RWPE1 (cell line): ENCODE data around the gene SLMAP.

Source experiments
- CTCF ChIA-PET: fragments of 350-600 bp; sonication (Branson Sonifier 250); formaldehyde crosslinking; extraction: SDS; loops from one replicate; lab custom pipeline; 2021; lab: Yijun Ruan, JAX
- POLR2A ChIA-PET: fragments of 400-600 bp; formaldehyde crosslinking; extraction: SDS; loops from one replicate; lab custom pipeline; 2020; ENCODE audit warnings: antibody characterized with exemption; ENCODE audit not compliant: low non-redundant PET; lab: Yijun Ruan, JAX
- DNase-seq: peaks from one replicate; pipeline ENCODE4 v3.0.0; 2012; ENCODE audit warnings: low spot score
- H3K27ac ChIP-seq: fragments of 450-650 bp; 2 replicates; pipeline ENCODE4 v1.5.1; 2017
- CTCF ChIP-seq: fragments of 450-650 bp; conservative IDR thresholded peaks from 2 replicates; pipeline ENCODE4 v1.5.1; 2017; ENCODE audit warnings: low read depth, mild to moderate bottlenecking

The SLMAP gene

GRCh38 chr3:57808961-57809608, 53.0 kb downstream of the SLMAP start:
- peak overlapping the region; percentile 7 for H3K27ac ChIP-seq
- POLR2A ChIA-PET = no interaction called here
- no peak for DNase-seq
- CTCF ChIA-PET = no interaction called here
- no peak for TF ChIP-seq CTCF

- ChIA-PET POLR2A (no interaction called here), CTCF (no interaction called here)
- H3K27ac ChIP-seq = peak overlapping the region; percentile 7
- DNase-seq = no peak
- no peak for TF ChIP-seq CTCF
Observed at GRCh38 chr3:57809609-57809968, 53.5 kb downstream of the SLMAP start.

GRCh38 chr3:57810048-57810447, 53.9 kb downstream of the SLMAP start:
- peak overlapping the region; percentile 7; the same call in 1 of the 2 replicates for H3K27ac ChIP-seq
- ChIA-PET CTCF (no interaction called here), POLR2A (no interaction called here)
- no peak for DNase-seq
- TF ChIP-seq CTCF = no peak

GRCh38 chr3:57810471-57811137, 54.5 kb downstream of the SLMAP start:
- no peak for DNase-seq
- ChIA-PET CTCF (no interaction called here), POLR2A (no interaction called here)
- TF ChIP-seq CTCF = no peak
- no peak overlapping the region for H3K27ac ChIP-seq

- CTCF ChIA-PET = no interaction called here
- POLR2A ChIA-PET = no interaction called here
- H3K27ac ChIP-seq = no peak overlapping the region
- DNase-seq = no peak
- no peak for TF ChIP-seq CTCF
Observed at GRCh38 chr3:57815036-57815435, 58.9 kb downstream of the SLMAP start.

GRCh38 chr3:57816471-57817095, 60.5 kb downstream of the SLMAP start:
- ChIA-PET CTCF (no interaction called here), POLR2A (no interaction called here)
- no peak for TF ChIP-seq CTCF
- H3K27ac ChIP-seq = no peak overlapping the region
- DNase-seq = no peak
